Stimulated activated CD4-positive, alpha-beta T cell treated with anti-CD3 and anti-CD28 coated beads, Interleukin-12 subunit alpha, Interleukin-12 subunit beta, amount 100 ng/mL, for 4 hours (primary cell): Measurements from ENCODE around the gene ATP13A5.

Experiments used
- DNase-seq: peaks from one replicate; pipeline ENCODE4 v3.0.0-alpha.2; 2020

The ATP13A5 gene

DNA sequence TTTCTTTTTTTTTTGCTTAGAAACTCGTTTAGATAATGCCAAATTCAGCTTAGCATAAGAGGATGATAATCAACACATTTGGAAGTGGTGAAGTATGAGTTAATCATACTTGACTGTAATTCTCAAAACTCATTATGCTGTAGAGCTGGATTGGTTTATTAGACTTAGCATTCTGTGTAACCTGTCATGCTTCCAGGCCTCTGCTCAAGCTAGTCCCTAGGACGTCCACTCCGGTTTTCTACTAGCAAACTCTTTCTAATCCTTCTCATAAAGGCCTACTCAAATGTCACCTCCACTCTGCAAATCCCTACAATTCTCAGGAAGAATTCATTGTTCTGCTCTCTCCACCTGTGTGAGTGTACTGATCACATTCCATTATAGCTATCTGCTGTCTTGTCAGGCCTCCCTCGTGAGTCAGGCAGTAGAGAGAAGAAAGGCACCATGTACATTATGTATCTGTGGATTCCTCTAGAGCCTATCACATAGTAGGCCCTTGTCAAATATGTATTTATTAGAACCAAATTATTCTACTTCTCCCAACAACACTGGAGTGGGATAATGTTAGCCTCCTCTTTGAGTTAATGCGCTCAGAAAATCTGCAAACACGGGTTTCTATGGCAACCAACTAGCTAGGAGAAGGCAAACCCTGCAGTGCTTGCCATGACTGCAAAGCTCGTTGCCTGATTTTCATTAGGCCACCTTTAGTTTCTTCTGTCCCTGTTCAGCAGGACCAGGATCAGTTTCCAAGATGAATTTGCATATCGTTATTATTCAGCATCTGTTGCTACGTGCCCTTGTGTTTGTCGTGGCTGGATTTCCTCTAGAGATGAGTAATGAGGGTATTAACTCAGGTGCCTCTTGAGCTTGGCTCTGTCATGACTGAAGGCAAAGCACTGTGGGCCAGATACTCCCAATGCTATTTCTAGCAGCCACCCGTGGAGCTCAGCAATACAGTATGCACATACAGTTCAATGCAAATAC is 30.7 kb downstream of the ATP13A5 start:
- no peak for DNase-seq

GRCh38 chr3:193346259-193346658 is 32.3 kb downstream of the ATP13A5 start:
- no peak for DNase-seq

DNA sequence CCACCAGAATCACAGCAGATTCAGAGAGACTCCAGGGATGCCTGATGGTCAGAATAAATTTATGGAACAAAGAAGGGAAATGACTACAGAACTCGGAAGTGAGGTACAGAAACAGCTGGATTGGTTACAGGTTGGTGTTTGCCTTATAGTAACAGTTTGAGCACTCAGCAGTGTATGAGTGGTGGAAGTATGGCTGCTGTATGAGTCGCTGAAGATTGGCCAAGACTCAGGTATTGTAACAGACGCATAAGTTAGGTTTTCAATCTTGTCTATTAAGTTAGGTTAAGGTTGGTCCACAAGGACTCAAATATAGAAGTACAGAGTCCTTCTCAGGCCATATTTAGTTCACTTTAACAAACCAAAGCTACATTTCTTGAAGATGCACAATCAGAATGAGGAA is 33.1 kb downstream of the ATP13A5 start:
- no peak for DNase-seq

DNA sequence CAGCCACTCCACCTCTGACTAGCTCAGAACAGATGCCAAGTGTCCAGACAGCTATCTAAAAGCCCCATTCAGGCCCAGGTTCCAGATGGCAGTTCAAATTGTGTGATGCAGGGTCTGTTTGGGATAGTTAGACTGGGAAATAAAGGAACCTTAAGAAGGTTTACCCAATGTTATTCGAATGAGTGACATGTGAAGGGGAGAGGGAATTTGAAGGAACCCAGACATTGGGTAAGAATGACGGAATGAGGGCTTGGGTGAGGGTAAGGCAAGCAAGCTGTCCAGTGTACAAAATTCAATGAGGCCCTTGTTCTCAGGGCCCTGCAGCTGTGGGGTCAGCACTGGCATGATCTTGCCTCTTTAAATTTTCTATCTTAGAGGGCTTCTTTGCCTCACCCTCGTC is 34.1 kb downstream of the ATP13A5 start:
- DNase-seq: no peak

- DNase-seq: no peak
Measured at GRCh38 chr3:193343726-193344222, 34.8 kb downstream of the ATP13A5 start.

DNA sequence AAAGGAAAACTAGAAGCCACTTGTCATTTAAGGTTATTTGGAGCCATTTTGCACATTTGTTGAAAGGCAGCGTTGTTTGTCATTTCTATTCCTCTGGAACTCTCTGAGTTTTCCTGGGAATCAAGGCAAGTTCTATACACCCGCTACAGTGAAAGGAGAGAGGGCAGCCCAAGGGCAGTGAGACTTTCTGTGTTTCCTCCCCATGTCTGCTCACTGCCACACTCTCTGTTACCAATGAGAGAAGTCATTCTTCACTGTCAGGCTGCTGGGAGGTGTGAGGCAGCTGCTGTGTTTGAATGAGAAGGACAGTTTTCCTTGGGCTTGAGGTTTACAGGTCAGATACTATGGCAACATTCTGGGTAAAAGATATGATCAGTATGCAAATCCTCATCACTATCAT is 36.0 kb downstream of the ATP13A5 start:
- no peak for DNase-seq

DNA sequence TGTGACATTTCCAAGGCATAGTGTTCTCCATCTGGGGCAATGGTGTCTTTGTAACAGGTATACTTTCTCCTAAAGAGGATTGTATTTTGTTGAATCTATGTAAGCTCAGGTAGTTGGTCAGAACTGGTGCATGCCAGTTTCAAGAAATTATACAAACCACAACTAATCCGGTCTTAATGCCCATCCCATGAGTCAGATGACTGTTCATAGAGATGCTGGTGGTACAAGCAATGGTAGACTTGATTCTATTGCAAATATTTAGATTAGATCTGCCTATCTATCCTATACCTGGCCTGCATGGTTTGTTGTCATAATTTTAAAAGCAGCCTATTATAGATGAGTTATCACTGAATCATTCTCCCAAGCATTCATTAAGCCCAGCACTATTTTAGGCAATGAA is 43.5 kb downstream of the ATP13A5 start:
- no peak for DNase-seq

GRCh38 chr3:193333229-193333628 is 45.3 kb downstream of the ATP13A5 start:
- DNase-seq: no peak

DNA sequence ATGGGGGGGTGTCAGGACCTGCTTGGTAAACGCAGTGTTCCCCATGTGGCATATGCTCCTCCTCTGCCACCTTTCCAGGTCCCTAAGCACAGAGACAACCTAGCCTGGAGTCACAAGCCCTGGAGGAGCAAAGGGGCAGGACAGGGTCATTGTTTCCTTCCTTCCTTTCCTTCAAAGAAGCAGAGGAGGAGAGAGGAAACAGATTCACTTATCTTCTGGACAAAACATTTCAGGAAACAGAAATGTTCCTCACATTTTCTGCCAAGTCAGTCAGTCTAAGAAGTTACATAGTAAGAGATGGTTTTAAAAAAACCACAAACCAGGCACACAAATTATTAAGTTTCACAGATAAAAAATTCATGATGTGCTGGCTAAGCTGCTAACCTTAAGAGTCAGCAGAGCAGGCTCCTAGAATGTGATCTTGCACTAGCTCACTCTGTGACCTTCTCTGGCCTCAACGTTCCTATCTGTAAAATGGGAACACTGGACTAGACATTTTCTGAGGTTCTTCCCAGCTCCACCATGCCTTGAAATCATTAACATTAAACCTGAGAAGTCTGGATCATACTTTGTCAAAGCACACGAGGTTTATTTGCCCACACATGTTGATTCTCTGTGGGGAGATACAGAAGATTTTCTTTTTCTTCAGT is 47.9 kb downstream of the ATP13A5 start:
- no peak for DNase-seq

DNA sequence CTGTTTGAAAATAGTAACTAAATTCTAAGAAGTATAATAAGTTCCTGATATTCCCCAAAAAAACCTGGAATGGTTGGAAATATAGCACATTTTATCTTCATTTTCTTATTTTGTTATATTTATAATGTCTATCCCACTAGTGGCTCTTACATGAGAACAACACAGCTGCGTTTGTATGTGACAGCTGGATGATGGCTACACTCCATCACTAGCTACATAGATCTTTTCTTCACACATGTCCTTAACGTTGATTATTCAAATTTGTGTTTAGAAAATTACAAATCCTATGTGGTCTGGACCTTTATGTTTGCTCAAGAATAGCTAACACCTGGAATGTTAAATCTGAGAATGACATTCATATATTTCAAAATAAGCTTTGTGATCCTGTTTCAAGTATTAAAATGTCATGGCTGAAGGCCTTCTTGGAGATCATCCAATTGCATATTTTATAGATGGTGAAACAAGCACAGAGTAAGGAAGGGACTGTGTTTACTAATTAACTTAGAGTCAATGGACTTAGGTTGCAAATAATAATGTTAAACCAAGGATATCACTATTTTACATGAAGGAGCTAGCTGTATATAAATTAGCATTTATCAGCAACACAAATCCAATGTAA is 60.8 kb downstream of the ATP13A5 start:
- DNase-seq: no peak

DNA sequence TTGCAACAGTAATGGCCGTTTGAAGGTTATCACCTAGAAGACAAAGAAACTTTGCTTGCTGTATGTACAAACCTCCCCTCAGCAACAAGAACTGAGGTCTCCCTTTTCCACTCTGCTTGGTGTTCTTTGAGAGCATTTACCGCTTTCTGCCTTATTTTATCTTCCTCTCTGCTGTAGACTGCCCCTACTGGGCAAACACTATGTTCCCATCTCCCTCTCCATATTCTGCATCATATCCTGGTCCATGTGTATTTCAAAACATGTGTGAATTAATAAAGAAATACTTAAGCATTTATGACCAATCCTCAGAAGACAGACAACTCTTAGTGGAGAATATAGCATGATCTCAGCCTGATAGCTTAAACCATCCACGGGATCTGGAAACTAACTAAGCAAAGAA is 64.4 kb downstream of the ATP13A5 start:
- no peak for DNase-seq

DNA sequence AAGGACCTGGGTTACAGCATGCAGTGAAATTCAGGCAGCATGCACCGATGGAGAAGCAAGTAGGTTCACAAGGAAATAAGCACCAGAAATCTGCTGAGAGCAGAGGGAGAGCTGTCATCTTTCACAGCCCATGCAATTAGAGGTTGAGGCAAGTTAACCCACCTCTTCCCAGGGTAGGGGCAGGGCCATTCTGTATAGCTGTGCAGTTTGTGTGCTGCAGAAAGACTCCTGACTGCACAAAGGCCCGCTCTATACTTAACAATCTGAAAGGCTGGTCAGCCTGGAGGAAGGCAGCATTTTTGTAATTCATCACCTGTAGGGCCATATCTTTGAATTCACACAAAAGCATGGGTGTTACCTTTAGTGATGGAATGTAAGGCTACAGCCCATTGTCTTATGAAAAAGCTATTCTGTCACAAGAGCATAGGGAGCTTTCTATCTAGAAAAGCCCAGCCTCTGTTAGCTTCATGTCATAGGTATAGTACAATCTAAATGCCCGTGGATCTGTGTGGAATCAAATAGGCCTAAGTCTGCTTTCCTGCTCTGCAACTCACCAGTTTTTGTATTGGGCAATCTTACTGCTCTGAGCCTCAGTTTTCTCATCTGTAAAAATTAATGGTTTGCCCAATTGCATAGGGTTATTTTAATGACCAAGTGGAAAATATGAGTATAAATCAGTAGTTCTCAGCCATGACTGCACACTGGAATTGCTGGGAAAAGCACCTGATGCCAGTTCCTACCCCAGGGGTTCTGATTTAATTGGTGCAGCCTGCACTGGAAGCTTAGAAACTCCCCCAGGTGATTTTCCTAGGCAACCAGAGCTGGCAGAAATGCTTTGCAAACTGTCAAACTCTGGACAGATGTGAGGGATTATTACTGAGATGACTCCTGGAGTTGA is 65.2 kb downstream of the ATP13A5 start:
- no peak for DNase-seq

DNA sequence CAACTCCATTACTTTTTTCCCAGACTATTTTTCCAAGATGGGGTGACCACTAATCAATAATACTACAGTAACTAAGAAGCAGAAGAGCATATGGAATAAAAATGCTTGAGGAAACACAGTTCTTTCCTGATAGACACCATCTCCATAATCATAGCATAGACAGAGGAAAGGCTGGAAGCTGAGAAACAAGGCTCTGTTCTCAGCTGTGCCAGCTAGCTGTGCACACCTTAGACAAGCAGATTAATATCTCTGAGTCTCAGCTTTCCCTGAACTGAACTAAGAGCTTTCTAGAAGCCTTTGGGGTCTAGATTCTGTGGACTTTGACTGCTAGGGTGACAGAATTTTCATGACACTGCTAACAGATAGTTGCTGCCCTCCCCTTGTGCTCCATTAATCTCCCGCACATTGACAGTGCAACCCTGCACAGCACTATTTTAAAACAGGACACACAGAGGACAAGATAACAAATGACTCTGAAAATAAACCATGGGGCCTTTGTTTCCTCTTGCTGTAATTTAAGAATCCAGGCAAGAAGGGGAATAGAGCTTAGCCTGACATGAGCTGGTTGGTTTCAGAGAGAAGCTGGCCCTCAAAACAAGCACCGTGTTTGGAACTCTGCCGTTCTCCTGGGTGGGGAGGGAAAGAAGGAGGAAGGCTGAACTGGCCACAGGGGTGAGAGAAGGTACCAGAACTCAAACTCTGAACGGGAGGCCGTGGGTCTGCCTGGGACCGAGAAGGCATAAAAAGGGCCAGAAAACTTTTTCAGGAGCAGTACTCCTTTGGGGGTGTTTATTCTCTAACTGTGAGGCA is 67.4 kb downstream of the ATP13A5 start:
- no peak for DNase-seq

- DNase-seq: no peak
Measured at GRCh38 chr3:193305356-193305755, 73.2 kb downstream of the ATP13A5 start.

DNA sequence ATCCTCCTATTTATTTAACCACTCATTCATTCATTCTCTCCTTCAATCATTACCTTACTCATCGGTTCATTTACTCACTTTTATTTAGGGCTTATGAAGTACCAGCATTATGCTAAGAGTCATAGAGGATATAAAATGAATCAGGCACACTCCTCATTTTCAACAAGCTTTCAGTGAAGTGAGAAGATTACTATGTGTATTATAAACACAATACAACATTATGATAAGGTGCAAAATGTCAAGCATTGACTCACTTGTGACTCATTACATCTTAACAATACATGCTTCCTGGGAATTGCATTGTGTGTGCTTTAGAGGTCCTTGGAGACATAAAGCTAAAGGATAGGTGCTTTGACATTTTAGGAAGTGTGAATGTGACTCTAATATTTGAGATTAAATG is 77.1 kb downstream of the ATP13A5 start:
- DNase-seq: no peak

- DNase-seq: no peak
Measured at GRCh38 chr3:193297421-193297820, 81.1 kb downstream of the ATP13A5 start.

DNA sequence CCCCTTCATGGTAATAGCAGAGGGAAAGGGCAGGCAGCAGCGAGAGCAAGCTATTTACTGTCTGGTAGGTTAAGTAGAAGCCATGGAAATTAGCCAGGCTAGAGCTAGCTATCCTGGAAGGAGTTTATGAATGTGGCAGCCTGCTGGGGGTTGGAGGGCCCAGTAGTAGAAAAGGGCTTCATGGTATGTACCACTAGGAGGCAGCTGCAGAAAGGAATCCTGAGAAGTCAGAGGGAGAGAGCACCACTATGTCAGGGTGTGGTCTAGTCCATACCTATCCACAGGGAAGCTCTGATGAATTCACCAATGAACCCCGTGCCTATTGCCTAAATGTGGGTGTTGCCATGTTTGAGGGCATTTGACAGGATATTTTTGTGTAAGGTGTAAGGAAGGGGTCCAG is 82.6 kb downstream of the ATP13A5 start:
- DNase-seq: no peak

DNA sequence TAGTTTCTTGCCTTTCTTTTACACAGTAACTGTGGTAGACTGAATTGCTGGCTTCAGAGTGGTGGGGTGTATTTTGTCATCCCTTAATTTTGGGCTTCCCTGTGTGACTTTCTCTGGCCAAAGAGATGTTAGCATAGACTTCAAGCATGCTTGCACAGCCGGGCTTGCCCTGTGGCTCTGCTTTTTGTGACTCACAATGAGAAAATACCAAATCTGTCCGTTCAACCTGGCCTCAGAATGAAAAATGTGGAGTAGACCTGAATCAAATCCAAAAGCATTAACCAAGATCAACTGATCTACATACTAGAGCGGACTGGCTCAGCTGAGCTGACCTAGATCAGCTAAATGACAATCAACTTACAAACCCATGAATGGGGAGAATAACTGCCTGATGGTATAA is 86.2 kb downstream of the ATP13A5 start:
- no peak for DNase-seq

DNA sequence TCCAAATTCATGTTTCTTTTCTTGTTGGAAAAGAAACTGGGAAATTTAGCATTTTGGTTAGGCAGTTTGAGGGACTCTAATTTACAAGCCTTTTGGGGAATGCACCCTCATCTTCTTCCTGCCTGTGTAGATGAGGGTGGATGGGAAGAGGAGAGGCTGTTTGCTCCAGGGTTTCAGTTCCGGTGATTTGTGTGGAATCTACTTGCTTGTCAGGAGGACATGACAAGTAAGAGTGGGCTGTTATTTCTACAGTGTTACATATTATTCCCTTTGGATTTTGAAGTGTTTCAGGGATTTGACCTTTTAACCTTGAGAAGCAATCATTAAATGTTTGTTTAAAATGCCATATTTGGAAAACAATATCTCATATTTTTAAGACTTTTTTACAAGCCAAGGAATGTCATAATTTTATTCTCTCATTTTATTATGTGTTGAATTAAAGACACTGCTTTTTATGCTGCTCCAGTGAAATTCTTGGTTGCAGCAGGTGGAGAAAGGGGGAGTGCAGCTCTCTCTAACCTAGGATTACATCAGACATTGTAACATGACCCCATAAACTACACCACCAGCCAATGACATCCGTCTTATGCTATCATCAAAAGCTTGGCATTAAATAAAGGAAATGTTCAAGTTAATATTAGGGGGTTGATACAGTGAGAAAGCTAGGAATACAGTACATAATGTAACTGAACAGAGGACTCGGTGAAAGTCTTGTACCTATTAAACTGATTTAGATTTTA is 107.3 kb downstream of the ATP13A5 start:
- DNase-seq: no peak

DNA sequence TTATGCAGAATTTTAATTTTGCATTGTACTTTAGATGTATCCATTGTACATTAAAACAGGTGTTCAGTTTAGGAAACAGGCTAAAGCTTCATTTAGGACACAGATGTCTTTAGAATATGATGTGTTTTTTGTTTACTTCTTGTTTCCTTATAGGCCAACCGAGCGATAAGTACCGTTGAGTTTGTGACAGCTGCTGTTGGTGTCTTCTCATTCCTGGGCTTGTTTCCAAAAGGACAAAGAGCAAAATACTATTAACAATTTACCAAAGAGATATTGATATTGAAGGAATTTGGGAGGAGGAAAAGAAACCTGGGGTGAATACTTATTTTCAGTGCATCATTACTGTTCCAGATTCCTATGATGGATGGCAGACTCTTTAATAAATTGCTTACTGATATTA is 108.1 kb downstream of the ATP13A5 start:
- DNase-seq: no peak
